Measurements from ENCODE around the gene ABR. TPM values are rescaled to one million over a fixed set of nuclear protein-coding genes. Genes with fewer than 3 reads are reported as not detected.

Gene ABR
- total and polyA plus RNA-seq, 4 donors = 2.7 to 12.9 (median 6.8) TPM

- Histone ChIP-seq H3K27ac (ENCODE audit: low read depth in 1 of 2, low read length in 2 of 2) (no peak overlapping the region), H3K36me3 (ENCODE audit: control insufficient read depth in 4 of 4, insufficient read depth in 3 of 4, low read depth in 1 of 4, low read length in 3 of 4) (peaks cover 0 to 3% (median 0%) of the 10 kb centered on the region in 4 donors), H3K9ac (ENCODE audit: low read depth in 1 of 2, low read length in 2 of 2) (no peak overlapping the region), H3K4me3 (ENCODE audit: low read depth in 1 of 3, low read length in 3 of 3) (no peak overlapping the region), H3K27me3 (ENCODE audit: control insufficient read depth in 4 of 4, insufficient read depth in 4 of 4, low read length in 3 of 4) (no peaks in the 10 kb centered on the region), H3K4me1 (ENCODE audit: control insufficient read depth in 4 of 4, insufficient read depth in 4 of 4, low read length in 3 of 4) (no peaks in the 10 kb centered on the region), H3K9me3 (ENCODE audit: control insufficient read depth in 4 of 4, low read length in 3 of 4) (no peaks in the 10 kb centered on the region)
- no peak for DNase-seq (ENCODE audit: low spot score)
- 89% methylated on average over 33 of the region's 33 CpGs for WGBS
- TF ChIP-seq YY1 (IDR thresholded peaks at IDR 0.05) = no peak
- TF ChIP-seq RXRA (IDR thresholded peaks at IDR 0.05) = no peak
- no peak for TF ChIP-seq CTCF (IDR thresholded peaks at IDR 0.05; ENCODE audit: low read depth, low read length, missing input control)
- no peak for TF ChIP-seq RAD21 (IDR thresholded peaks at IDR 0.05)
- no peak for TF ChIP-seq NR2F2 (IDR thresholded peaks at IDR 0.05)
- TF ChIP-seq FOXA2 (IDR thresholded peaks at IDR 0.05) = no peak
These were observed 128.5 kb downstream of the ABR start for GRCh38 chr17:1050996-1051925.

DNA sequence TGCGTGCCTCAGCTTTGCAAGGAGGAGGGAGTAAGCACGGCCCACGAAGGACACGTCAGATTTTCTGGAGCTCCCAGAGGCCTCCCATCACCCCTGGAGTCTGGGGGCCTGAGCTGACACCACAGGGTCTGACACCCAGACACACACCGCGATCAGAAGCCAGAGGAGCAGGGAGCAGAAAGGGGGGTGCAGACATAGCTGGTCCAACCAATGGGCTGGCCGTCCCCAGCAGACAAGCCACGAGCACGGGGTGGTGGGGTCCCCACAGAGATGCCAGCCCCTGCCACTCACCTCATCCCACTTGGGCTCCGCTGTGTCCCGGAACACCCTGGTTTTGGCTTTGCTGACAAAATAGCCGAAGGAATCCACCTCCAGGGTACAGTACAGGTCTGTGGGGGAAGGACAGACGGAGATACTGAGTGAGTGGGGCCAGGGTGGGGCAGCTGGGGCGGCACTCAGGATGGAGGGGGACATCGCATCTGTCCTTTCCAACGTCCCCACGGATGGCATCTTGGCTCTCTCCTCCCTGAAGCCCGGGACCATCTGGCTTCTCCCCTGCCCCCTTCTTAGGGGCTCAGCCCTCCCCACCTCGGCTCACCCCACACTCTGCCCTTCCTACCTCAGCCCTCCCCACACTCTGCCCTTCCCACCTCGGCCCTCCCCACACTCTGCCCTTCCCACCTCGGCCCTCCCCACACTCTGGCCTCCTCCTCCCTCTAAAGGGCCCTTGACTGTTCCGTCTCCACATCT lies 129.4 kb downstream of the ABR start:
- 85% methylated on average over 22 of the region's 22 CpGs for WGBS
- no peak overlapping the region for H3K9ac ChIP-seq (ENCODE audit: low read depth in 1 of 2, low read length in 2 of 2)
- DNase-seq (ENCODE audit: low spot score) = no peak
- peaks cover 0 to 3% (median 0%) of the 10 kb centered on the region in 4 donors for H3K36me3 ChIP-seq (ENCODE audit: control insufficient read depth in 4 of 4, insufficient read depth in 3 of 4, low read depth in 1 of 4, low read length in 3 of 4)
- H3K9me3 ChIP-seq (ENCODE audit: control insufficient read depth in 4 of 4, low read length in 3 of 4) = no peaks in the 10 kb centered on the region
- H3K4me1 ChIP-seq (ENCODE audit: control insufficient read depth in 4 of 4, insufficient read depth in 4 of 4, low read length in 3 of 4) = no peaks in the 10 kb centered on the region
- H3K27ac ChIP-seq (ENCODE audit: low read depth in 1 of 2, low read length in 2 of 2) = no peak overlapping the region
- no peak overlapping the region for H3K4me3 ChIP-seq (ENCODE audit: low read depth in 1 of 3, low read length in 3 of 3)
- TF ChIP-seq NR2F2 (IDR thresholded peaks at IDR 0.05) (no peak), ATF3 (IDR thresholded peaks at IDR 0.05) (no peak), TAF1 (conservative IDR thresholded peaks at IDR 0.05) (no peak)
- no peaks in the 10 kb centered on the region for H3K27me3 ChIP-seq (ENCODE audit: control insufficient read depth in 4 of 4, insufficient read depth in 4 of 4, low read length in 3 of 4)

DNA sequence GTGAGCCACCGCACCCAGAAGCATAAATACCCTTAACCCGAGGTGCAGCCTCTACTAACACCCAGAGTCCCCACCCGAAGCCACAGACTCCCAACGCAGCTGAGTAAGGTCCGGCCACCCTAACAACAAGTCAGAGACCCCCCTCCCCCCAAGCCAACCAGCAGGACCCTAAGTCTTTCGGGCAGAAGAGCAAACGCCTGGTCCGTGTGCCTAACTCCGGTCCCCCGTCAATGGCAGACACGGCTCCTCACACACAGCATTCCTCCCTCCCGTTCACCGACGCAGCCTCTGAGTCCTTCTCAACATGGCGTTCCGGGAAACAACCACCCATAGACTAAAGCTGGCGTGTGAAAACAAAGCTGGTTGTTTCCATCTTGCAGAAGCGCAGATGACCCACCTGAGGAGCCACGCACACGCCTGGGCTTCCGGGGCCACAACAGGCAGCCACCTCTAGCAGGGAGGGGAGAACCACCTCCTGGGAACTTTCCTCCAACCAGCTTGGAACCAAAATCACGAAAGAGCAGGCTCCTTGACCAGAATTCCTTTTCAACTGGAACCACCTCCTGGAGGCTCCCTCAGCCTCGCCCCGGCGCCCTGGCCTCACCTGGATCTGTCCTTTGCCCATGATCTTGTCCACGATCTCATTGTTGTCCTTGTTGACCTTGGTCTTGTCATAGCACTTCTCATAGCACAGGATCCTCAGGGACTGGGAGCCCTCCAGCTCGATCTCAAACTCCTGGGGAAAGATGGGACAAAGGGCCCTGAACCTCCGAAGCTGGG lies 130.1 kb downstream of the ABR start:
- Histone ChIP-seq H3K4me1 (ENCODE audit: control insufficient read depth in 4 of 4, insufficient read depth in 4 of 4, low read length in 3 of 4) (no peaks in the 10 kb centered on the region), H3K36me3 (ENCODE audit: control insufficient read depth in 4 of 4, insufficient read depth in 3 of 4, low read depth in 1 of 4, low read length in 3 of 4) (peaks cover 0 to 3% (median 0%) of the 10 kb centered on the region in 4 donors), H3K27ac (ENCODE audit: low read depth in 1 of 2, low read length in 2 of 2) (no peak overlapping the region), H3K9me3 (ENCODE audit: control insufficient read depth in 4 of 4, low read length in 3 of 4) (no peaks in the 10 kb centered on the region), H3K27me3 (ENCODE audit: control insufficient read depth in 4 of 4, insufficient read depth in 4 of 4, low read length in 3 of 4) (no peaks in the 10 kb centered on the region), H3K9ac (ENCODE audit: low read depth in 1 of 2, low read length in 2 of 2) (no peak overlapping the region), H3K4me3 (ENCODE audit: low read depth in 1 of 3, low read length in 3 of 3) (no peak overlapping the region)
- no peak for DNase-seq (ENCODE audit: low spot score)
- 91% methylated on average over 28 of the region's 28 CpGs for WGBS
- no peak for TF ChIP-seq YY1 (IDR thresholded peaks at IDR 0.05)
- no peak for TF ChIP-seq HNF4A (conservative IDR thresholded peaks at IDR 0.05)
- no peak for TF ChIP-seq HNF4G (IDR thresholded peaks at IDR 0.05)
- TF ChIP-seq RAD21 (IDR thresholded peaks at IDR 0.05) = no peak
- TF ChIP-seq SP1 (IDR thresholded peaks at IDR 0.05) = no peak
- TF ChIP-seq EGR1 (IDR thresholded peaks at IDR 0.05; ENCODE audit: low read depth in 2 of 2) = no peak
- TF ChIP-seq, protein P1, sequence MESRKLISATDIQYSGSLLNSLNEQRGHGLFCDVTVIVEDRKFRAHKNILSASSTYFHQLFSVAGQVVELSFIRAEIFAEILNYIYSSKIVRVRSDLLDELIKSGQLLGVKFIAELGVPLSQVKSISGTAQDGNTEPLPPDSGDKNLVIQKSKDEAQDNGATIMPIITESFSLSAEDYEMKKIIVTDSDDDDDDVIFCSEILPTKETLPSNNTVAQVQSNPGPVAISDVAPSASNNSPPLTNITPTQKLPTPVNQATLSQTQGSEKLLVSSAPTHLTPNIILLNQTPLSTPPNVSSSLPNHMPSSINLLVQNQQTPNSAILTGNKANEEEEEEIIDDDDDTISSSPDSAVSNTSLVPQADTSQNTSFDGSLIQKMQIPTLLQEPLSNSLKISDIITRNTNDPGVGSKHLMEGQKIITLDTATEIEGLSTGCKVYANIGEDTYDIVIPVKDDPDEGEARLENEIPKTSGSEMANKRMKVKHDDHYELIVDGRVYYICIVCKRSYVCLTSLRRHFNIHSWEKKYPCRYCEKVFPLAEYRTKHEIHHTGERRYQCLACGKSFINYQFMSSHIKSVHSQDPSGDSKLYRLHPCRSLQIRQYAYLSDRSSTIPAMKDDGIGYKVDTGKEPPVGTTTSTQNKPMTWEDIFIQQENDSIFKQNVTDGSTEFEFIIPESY (IDR thresholded peaks at IDR 0.05) = no peak
- no peak for TF ChIP-seq CTCF (IDR thresholded peaks at IDR 0.05; ENCODE audit: low read depth, low read length, missing input control)
- TF ChIP-seq JUND (IDR thresholded peaks at IDR 0.05) = no peak

All from liver (tissue), 9 donors.